Raji (cell line): Measurements from ENCODE around the gene CRB2.

Experiments used
- POLR2A ChIP-seq: IDR thresholded peaks from 2 replicates; pipeline ENCODE4 v1.6.1; 2011; ENCODE audit warnings: low read depth, low read length, control low read depth; ENCODE audit not compliant: insufficient read depth

The CRB2 gene

DNA sequence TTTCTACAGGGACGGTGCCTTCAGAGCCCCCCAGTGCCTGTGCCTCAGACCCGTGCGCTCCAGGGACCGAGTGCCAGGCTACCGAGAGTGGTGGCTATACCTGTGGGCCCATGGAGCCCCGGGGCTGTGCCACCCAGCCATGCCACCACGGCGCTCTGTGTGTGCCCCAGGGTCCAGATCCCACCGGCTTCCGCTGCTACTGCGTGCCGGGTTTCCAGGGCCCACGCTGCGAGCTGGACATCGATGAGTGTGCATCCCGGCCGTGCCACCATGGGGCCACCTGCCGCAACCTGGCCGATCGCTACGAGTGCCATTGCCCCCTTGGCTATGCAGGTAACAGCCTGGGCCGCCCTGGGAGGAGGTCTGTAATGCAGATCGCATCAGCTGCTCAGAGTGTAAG lies 6.9 kb downstream of the CRB2 start:
- no peak for TF ChIP-seq POLR2A

DNA sequence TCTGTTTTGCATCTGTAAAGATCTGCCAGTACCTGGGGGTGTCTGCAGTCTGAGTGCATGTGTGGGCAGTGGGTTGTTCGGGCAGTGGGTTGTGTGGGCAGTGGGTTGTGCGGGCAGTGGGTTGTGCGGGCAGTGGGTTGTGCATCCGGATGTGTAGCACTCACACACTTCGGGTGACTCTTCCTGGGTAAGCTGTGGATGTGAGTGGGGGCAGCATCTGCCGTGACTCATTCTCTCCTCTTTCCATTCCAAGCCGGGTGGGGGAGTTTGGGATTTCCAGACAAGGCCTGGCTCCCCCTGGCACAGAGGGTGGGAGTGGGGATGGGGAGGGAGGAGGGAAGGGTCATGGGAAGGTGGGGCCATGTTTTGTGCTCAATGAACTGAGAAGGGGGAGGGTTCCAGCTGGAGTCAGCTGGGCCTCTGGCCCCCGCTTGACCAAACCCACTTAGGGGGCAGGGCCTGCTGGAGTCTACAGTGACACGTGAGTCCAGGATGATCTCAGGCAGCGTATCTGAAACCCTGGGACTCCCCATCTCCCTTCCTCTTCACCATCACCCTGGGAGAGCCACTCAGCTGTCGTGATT lies 8.3 kb downstream of the CRB2 start:
- no peak for TF ChIP-seq POLR2A

DNA sequence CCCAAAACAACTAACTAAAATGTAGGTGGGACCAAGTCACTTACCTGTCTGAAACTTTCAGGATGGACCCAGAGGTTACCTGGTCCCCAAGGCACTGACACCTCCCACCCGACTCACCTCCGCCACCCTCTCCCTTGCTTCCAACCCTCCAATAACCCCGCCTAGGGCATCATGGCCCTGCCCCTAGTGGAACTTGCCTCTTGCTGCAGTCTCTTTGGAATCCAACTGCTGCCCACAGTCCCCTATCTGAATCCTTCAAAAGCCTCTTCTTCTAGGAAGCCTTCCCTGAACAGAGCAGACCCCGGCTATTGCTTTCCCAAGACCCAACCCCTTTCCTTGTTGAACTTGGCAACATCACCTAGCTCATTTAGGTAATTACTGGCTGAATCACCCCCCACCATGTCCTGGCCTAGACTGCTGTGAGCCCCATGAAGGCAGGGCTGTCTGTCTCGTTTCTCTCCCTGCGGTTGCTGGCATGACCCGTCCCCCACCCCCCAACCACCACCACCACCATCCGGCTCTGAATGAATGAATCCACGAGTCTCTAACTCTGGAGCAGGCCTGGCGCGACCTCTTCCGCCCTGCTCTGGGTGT lies 9.4 kb downstream of the CRB2 start:
- TF ChIP-seq POLR2A, result no peak

DNA sequence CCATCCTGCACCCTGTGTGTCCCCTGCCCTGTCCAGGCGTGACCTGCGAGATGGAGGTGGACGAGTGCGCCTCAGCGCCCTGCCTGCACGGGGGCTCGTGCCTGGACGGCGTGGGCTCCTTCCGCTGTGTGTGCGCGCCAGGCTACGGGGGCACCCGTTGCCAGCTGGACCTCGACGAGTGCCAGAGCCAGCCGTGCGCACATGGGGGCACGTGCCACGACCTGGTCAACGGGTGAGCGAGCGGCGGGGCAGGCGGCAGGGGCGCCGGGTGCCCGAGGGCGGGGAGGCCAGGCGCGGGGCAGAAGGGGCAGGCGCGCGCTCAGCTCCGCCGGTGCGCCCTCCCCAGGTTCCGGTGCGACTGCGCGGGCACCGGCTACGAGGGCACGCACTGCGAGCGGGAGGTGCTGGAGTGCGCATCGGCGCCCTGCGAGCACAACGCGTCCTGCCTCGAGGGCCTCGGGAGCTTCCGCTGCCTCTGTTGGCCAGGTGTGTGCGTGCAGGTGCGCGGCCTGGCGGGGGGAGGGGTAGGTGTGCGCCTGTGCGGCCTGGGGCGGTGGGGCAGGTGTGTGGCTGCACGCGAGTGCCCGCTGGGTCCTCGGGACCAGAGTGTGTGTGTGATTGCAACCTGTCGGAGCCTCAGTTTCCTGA lies 10.0 kb downstream of the CRB2 start:
- TF ChIP-seq POLR2A, result no peak

DNA sequence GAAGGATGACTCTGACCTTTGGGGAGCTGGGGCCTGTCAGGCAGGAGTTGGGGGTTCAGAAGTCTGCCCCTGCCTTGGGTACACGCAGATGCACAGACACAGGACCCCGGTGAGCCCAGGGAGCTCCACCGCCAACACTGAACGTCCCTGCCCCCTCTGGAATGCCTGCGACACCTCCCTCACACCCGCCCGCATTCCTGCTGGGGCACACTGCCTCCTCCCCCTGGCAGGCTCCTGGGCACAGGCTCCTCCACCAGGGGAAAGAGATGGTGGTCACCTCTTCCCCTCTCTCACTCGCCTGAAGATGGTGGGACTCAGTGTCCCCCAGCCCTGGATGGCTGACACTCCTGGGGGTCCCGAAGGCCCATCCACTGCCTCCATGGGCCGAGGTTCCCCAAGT lies 12.0 kb downstream of the CRB2 start:
- TF ChIP-seq POLR2A, result no peak

DNA sequence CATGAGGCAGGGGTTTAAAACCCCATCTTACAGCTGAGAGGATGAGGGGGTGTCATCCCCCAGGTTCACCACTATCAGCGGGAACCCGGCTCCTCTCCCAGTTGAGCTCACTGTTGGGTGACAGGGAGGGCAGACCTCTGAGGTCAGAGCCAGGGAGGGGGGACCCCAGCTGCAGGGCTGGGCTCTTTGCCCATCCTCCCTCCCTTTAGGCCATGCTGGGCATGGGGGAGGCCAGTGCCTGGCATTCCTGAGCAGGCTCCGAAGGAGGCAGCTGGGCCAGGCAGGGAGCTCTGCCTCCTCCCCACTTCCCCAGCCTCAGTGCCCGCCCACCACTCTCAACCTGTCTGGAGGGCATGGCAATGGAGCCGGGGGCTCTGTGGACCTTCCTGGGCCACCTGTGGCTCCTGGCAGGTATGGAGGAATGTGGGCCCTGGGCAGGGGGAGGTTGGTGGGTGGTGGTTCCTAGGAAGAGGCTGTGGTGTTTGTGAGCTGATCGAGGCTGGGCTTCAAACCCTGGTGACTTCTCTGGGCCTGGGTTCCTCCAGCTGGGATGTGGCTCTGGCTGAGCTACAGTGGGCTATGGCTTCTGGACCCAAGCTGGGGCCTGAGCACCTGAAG lies 12.6 kb downstream of the CRB2 start:
- TF ChIP-seq POLR2A, result no peak

DNA sequence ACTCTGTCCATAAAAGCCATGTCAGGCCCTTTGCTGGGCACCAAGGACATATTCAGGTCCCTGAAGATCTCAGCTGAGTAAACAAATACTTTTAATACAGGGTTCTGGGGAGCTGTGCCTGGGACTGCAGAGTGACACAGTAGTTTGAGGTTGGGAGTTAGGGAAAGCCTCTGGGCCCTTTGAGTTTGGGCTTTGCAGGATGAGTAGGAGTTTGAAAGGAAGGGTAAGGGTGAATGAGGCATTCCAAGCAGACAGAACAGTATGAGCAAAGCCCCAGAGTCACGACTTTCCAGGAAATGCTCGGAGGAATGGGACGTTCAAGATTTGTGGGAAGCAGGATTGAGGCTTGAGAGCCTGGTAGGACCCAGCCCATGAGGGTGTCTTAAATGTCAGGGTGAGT lies 13.3 kb downstream of the CRB2 start:
- TF ChIP-seq POLR2A, result no peak

DNA sequence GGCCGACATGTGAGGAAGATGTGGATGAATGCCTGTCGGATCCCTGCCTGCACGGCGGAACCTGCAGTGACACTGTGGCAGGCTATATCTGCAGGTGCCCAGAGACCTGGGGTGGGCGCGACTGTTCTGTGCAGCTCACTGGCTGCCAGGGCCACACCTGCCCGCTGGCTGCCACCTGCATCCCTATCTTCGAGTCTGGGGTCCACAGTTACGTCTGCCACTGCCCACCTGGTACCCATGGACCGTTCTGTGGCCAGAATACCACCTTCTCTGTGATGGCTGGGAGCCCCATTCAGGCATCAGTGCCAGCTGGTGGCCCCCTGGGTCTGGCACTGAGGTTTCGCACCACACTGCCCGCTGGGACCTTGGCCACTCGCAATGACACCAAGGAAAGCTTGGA lies 14.1 kb downstream of the CRB2 start:
- TF ChIP-seq POLR2A, result no peak

DNA sequence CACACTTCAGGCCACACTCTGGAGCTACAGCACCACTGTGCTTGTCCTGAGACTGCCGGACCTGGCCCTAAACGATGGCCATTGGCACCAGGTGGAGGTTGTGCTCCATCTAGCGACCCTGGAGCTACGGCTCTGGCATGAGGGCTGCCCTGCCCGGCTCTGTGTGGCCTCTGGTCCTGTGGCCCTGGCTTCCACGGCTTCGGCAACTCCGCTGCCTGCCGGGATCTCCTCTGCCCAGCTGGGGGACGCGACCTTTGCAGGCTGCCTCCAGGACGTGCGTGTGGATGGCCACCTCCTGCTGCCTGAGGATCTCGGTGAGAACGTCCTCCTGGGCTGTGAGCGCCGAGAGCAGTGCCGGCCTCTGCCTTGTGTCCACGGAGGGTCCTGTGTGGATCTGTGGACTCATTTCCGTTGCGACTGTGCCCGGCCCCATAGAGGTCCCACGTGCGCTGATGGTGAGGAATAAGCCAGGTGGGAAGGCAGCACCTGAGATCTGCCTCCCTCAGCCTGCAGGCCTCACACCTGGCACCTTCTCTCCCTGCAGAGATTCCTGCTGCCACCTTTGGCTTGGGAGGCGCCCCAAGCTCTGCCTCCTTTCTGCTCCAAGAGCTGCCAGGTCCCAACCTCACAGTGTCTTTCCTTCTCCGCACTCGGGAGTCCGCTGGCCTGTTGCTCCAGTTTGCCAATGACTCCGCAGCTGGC lies 14.7 kb downstream of the CRB2 start:
- no peak for TF ChIP-seq POLR2A

DNA sequence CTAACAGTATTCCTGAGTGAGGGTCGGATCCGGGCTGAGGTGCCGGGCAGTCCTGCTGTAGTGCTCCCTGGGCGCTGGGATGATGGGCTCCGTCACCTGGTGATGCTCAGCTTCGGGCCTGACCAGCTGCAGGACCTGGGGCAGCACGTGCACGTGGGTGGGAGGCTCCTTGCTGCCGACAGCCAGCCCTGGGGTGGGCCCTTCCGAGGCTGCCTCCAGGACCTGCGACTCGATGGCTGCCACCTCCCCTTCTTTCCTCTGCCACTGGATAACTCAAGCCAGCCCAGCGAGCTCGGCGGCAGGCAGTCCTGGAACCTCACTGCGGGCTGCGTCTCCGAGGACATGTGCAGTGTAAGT lies 15.2 kb downstream of the CRB2 start:
- no peak for TF ChIP-seq POLR2A

DNA sequence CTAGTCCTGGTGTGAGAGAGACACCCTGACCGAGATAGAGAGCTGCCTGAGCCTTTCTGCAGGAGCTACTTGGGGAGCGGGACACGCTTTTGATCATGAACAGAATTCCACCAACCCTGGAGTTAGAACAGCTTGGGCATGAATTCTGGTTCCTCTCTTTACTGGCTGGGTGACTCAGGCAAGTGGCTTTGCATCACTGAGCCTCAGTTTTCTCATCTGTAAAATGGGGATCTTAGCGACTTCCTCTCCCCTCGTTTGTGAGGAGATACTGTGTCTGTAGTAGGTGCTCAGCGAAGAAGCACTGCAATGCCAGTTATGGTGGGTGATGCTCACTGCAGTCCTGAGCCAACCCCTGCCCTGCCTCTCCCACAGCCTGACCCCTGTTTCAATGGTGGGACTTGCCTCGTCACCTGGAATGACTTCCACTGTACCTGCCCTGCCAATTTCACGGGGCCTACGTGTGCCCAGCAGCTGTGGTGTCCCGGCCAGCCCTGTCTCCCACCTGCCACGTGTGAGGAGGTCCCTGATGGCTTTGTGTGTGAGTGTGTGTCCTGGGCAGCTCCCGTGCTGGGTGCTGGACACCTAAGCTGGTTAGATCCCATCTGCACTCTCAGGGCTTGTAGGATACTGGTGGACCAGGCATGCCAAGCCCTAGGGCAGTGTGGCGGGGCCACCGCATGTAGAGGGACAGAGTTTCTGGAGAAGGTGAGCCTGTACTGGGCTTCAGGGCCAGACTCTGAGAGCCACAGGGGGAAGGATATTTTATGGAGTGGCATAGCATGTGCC lies 16.0 kb downstream of the CRB2 start:
- no peak for TF ChIP-seq POLR2A

DNA sequence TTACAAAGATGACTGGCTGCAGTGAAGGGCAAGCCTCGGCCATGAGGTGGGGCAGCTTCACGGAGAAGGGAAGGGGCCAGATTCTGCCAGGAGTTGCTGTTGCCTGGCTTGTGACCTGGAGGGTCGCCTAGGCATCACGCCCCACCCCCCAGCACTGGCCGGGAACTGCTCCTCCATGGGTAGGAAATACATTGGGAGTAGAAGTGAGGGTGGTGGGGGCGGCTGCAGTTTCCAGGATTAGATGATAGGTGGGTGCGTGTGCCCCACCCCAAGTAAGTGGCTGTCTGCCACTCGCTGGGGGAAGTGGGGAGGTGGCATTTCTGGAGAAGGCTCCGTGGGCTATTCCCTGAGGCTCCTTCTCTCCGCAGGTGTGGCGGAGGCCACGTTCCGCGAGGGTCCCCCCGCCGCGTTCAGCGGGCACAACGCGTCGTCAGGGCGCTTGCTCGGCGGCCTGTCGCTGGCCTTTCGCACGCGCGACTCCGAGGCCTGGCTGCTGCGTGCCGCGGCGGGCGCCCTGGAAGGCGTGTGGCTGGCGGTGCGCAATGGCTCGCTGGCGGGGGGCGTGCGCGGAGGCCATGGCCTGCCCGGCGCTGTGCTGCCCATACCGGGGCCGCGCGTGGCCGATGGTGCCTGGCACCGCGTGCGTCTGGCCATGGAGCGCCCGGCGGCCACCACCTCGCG lies 16.9 kb downstream of the CRB2 start:
- TF ChIP-seq POLR2A, result no peak

DNA sequence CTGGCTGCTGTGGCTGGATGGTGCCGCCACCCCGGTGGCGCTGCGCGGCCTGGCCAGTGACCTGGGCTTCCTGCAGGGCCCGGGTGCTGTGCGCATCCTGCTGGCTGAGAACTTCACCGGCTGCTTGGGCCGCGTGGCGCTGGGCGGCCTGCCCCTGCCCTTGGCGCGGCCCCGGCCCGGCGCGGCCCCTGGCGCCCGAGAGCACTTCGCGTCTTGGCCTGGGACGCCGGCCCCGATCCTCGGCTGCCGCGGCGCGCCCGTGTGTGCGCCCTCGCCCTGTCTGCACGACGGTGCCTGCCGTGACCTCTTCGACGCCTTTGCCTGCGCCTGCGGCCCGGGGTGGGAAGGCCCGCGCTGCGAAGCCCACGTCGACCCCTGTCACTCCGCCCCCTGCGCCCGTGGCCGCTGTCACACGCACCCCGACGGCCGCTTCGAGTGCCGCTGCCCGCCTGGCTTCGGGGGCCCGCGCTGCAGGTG lies 17.5 kb downstream of the CRB2 start:
- no peak for TF ChIP-seq POLR2A

DNA sequence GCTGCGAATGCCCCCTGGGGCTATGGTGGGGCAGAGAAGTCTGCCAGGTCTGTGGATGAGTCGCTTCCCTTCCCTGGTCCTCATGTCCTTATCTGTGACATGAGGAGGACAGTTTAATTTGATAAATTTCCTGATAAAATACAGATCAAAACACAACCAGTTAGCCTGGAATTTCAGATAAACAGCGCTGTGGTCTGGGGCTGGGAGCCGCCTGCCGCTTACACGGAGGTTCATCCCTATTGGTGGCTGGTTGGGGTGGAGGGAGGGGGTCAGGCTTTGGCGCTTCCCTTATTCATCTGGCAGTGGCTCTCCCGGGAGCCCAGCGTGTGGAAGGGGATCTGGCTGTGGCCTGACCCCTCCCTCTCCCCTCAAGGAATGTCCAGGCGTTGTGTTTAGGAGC lies 17.9 kb downstream of the CRB2 start:
- TF ChIP-seq POLR2A, result no peak
